NB4 (cell line): ENCODE measurements around the gene HOXA5.

Experiments
- DNase-seq: peaks from one replicate; pipeline ENCODE4 v3.0.0; 2010; ENCODE audit warnings: low read depth
- H3K4me3 ChIP-seq: one replicate; pipeline ENCODE4 v1.5.1; 2011; ENCODE audit warnings: mild to moderate bottlenecking, low read depth, low read length, moderate library complexity
- CTCF ChIP-seq: IDR thresholded peaks from one replicate; pipeline ENCODE4 v1.5.1; 2012; ENCODE audit warnings: low read depth, low read length
- MAX ChIP-seq: IDR thresholded peaks from 2 replicates; pipeline ENCODE4 v1.6.1; 2011; ENCODE audit warnings: low read depth, low read length
- MYC ChIP-seq: IDR thresholded peaks from 2 replicates; pipeline ENCODE4 v1.6.1; 2011; ENCODE audit warnings: low read depth, low read length
- POLR2A ChIP-seq: IDR thresholded peaks from 2 replicates; pipeline ENCODE4 v1.6.1; 2011; ENCODE audit warnings: mild to moderate bottlenecking; ENCODE audit not compliant: insufficient read length; ENCODE audit errors: extremely low read depth

HOXA5 gene

GRCh38 chr7:27093184-27093895, 50.1 kb downstream of the HOXA5 start:
- no peak for DNase-seq
- no peak for TF ChIP-seq MAX
- TF ChIP-seq CTCF: no peak
- no peak for TF ChIP-seq POLR2A
- no peak for TF ChIP-seq MYC
- no peak overlapping the region for H3K4me3 ChIP-seq

GRCh38 chr7:27092819-27093110, 50.7 kb downstream of the HOXA5 start:
- no peak for DNase-seq
- no peak overlapping the region for H3K4me3 ChIP-seq
- no peak for TF ChIP-seq POLR2A
- TF ChIP-seq MYC: no peak

- no peak for DNase-seq
- no peak overlapping the region for H3K4me3 ChIP-seq
- TF ChIP-seq CTCF (no peak), MYC (no peak), MAX (no peak), POLR2A (no peak)
These were observed 51.3 kb downstream of the HOXA5 start for GRCh38 chr7:27091941-27092818.

- TF ChIP-seq POLR2A (no peak), MAX (no peak), CTCF (no peak), MYC (no peak)
- no peak for DNase-seq
These were observed 52.4 kb downstream of the HOXA5 start for GRCh38 chr7:27091105-27091504.

More at GRCh38 chr7:27091105-27091504, 52.4 kb downstream of the HOXA5 start:
- no peak overlapping the region for H3K4me3 ChIP-seq
